Mucosa of descending colon (tissue), 3 donors: ENCODE results near the gene TMEM164. TPM values are rescaled to one million over a fixed set of nuclear protein-coding genes. Genes with fewer than 3 reads are reported as not detected.

ENCODE experiments used
- ATAC-seq: fragments of 200-7000 bp; cut with Tn5 transposase; one replicate; pipeline ENCODE4 v1.9.1; 2020; ENCODE audit warnings: mild to moderate bottlenecking, moderate library complexity
- DNase-seq, 3 donors: peaks; one replicate each; pipeline ENCODE4 v3.0.0-alpha.2; 2020
- H3K36me3 ChIP-seq: fragments of 200-600 bp; one replicate; pipeline ENCODE4 v1.8.0; 2021; ENCODE audit warnings: low read depth, mild to moderate bottlenecking
- H3K4me1 ChIP-seq: fragments of 200-600 bp; one replicate; pipeline ENCODE4 v1.8.0; 2021; ENCODE audit warnings: low read depth, mild to moderate bottlenecking
- H3K4me3 ChIP-seq: fragments of 200-600 bp; one replicate; pipeline ENCODE4 v1.8.0; 2021; ENCODE audit warnings: mild to moderate bottlenecking
- H3K9me3 ChIP-seq: fragments of 200-600 bp; one replicate; pipeline ENCODE4 v1.8.0; 2021; ENCODE audit warnings: mild to moderate bottlenecking
- CTCF ChIP-seq: fragments of 200-600 bp; IDR thresholded peaks from one replicate; pipeline ENCODE4 v1.8.0; 2022; ENCODE audit warnings: antibody characterized with exemption, mild to moderate bottlenecking
- intact Hi-C, 2 donors: fragments of 100-400 bp; cut with DNase I in 1 of 2; cut with micrococcal nuclease in 1 of 2; formaldehyde crosslinking; loops; one replicate each; pipeline versions ENCODE4 v1.11.0 to v1.11.1; 2022; cut with DNase I, micrococcal nuclease
- total RNA-seq, 3 donors: library from RNA; stranded (reverse); fragmentation: NEBNext Ultra II Directional in 2 of 3; extraction: Animal tissue kit (Norgen Biotek cat#: 25700) in 2 of 3; gene quantifications; one replicate each; pipeline versions ENCODE4 v1.2.1 to v1.2.4, GENCODE V29; 2021 to 2023
- donor health status: DM: no; HTN: no; CAD: no; lungs with moderate emphysema.
- donor health status: DM: no; HTN: no; CAD: no.
- donor health status: DM: no; HTN: yes; CAD: no.

TMEM164 gene
- total RNA-seq, 3 donors from 2014 or later = 58.6 to 103 (median 95.4) TPM

GRCh38 chrX:110000847-110001713 lies 1.8 kb upstream of the TMEM164 start:
- H3K9me3 ChIP-seq = no peaks in the 10 kb centered on the region
- no peak for ATAC-seq
- intact Hi-C loops = no loop called here
- no peak for DNase-seq
- TF ChIP-seq CTCF = no peak
- no peaks in the 10 kb centered on the region for H3K4me1 ChIP-seq
- H3K4me3 ChIP-seq = no peak overlapping the region
- H3K36me3 ChIP-seq = no peaks in the 10 kb centered on the region

- no peaks in the 10 kb centered on the region for H3K36me3 ChIP-seq
- H3K9me3 ChIP-seq = no peaks in the 10 kb centered on the region
- TF ChIP-seq CTCF = no peak
- intact Hi-C loops = no loop called here
- H3K4me3 ChIP-seq = no peak overlapping the region
- no peaks in the 10 kb centered on the region for H3K4me1 ChIP-seq
- ATAC-seq (no peak), DNase-seq (no peak)
Observed at GRCh38 chrX:110001740-110002299, 1.1 kb upstream of the TMEM164 start.

- Histone ChIP-seq H3K36me3 (no peaks in the 10 kb centered on the region), H3K4me1 (no peaks in the 10 kb centered on the region), H3K9me3 (no peaks in the 10 kb centered on the region), H3K4me3 (peak overlapping the region; percentile 28)
- ATAC-seq (peak; percentile 7), DNase-seq (peak; percentile 22 to 62 (median 47))
- intact Hi-C loops = no loop called here
- TF ChIP-seq CTCF = no peak
Observed at GRCh38 chrX:110003167-110004156, 548 bp downstream of the TMEM164 start.

- intact Hi-C loops = no loop called here
- DNase-seq (peak; percentile 70 to 83 (median 82)), ATAC-seq (peak; percentile 68)
- no peaks in the 10 kb centered on the region for H3K36me3 ChIP-seq
- no peaks in the 10 kb centered on the region for H3K9me3 ChIP-seq
- H3K4me1 ChIP-seq = no peaks in the 10 kb centered on the region
- no peak for TF ChIP-seq CTCF
- H3K4me3 ChIP-seq = no peak overlapping the region
Observed at GRCh38 chrX:110004215-110004614, 1.3 kb downstream of the TMEM164 start.

GRCh38 chrX:110004731-110005369 lies 1.9 kb downstream of the TMEM164 start:
- H3K36me3 ChIP-seq = no peaks in the 10 kb centered on the region
- no peaks in the 10 kb centered on the region for H3K4me1 ChIP-seq
- no peak for DNase-seq
- no peaks in the 10 kb centered on the region for H3K9me3 ChIP-seq
- intact Hi-C loops = no loop called here
- no peak for ATAC-seq
- no peak for TF ChIP-seq CTCF
- no peak overlapping the region for H3K4me3 ChIP-seq
